HepG2 (cell line): ENCODE results near the gene USP34. TPM values are rescaled to one million over a fixed set of nuclear protein-coding genes. Genes with fewer than 3 reads are reported as not detected.
A peak's percentile ranks its signal among the peaks of the same experiment; 100 is the strongest.

Experiments
- ATAC-seq: fragments of 200-7000 bp; cut with Tn5 transposase; 3 replicates; pipeline ENCODE4 v1.9.1; 2020; ENCODE audit warnings: mild to moderate bottlenecking, moderate library complexity
- BruUV-seq: library from RNA; stranded (reverse); fragments of 400-500 nt; replicated peaks from 2 replicates; lab custom pipeline; 2021; lab: Mats Ljungman, UMichigan
- CTCF ChIA-PET: fragments of 300-600 bp; formaldehyde crosslinking; extraction: SDS; loops from one replicate; lab custom pipeline; 2021; ENCODE audit warnings: low total read pairs, inconsistent platforms, low intra/inter-chr PET ratio; lab: Yijun Ruan, JAX
- POLR2A ChIA-PET: fragments of 350-600 bp; sonication (Branson Sonifier 250); formaldehyde crosslinking; loops from one replicate; lab custom pipeline; 2020; ENCODE audit warnings: antibody characterized with exemption, inconsistent platforms; lab: Yijun Ruan, JAX
- DNase-seq: peaks from one replicate; pipeline ENCODE4 v3.0.0-alpha.2; 2015; ENCODE audit warnings: low spot score
- FAIRE-seq: peaks from 3 replicates; lab custom pipeline; 2011; peaks lifted over from hg19 to GRCh38; lab: Jason Lieb, UNC
- H2AFZ ChIP-seq: one replicate; pipeline ENCODE4 v1.6.1; 2011; ENCODE audit warnings: low read length, inconsistent platforms
- H3K27ac ChIP-seq: fragments of 300-600 bp; 3 replicates; pipeline ENCODE4 v1.8.0; 2011; ENCODE audit warnings: mixed run types, mild to moderate bottlenecking, mixed read lengths, low read length, inconsistent platforms; ENCODE audit not compliant: insufficient read depth; ENCODE audit errors: extremely low read length
- H3K27me3 ChIP-seq, 2 experiments: fragments of 200-600 bp in 1 of 2; 2 replicates in 1 of 2; 3 replicates in 1 of 2; pipeline versions ENCODE4 v1.6.0 to v1.8.0; 2011; ENCODE audit warnings: low read length in 2 of 2, mild to moderate bottlenecking in 2 of 2, moderate library complexity in 2 of 2, inconsistent platforms in 1 of 2; ENCODE audit not compliant: insufficient read depth in 2 of 2, control insufficient read depth in 1 of 2
- H3K36me3 ChIP-seq, 2 experiments: fragments of 200-600 bp in 1 of 2; replicated peaks in 1 of 2; 2 replicates in 1 of 2; 3 replicates in 1 of 2; pipeline versions ENCODE4 v1.5.1 to v1.8.0; 2011; ENCODE audit warnings: low read length in 2 of 2, inconsistent platforms in 1 of 2; ENCODE audit not compliant: insufficient read depth in 2 of 2, control insufficient read depth in 1 of 2
- H3K4me1 ChIP-seq: 2 replicates; pipeline ENCODE4 v1.5.1; 2012; ENCODE audit warnings: low read length, inconsistent platforms; ENCODE audit not compliant: insufficient read depth
- H3K4me2 ChIP-seq: 2 replicates; pipeline ENCODE4 v1.6.0; 2011; ENCODE audit warnings: low read depth, low read length, inconsistent platforms
- H3K4me3 ChIP-seq, 3 experiments: fragments of 200-600 bp in 1 of 3; sonication (generic), shearing (Covaris generic) in 1 of 3; replicated peaks in 1 of 3; 2 replicates each; pipeline ENCODE4 v1.5.1; 2011 to 2016; ENCODE audit warnings: low read length in 3 of 3, inconsistent platforms in 2 of 3, low read depth in 2 of 3, mild to moderate bottlenecking in 2 of 3, control low read depth in 1 of 3, mixed read lengths in 1 of 3; ENCODE audit not compliant: insufficient read depth in 1 of 3
- H3K79me2 ChIP-seq: one replicate; pipeline ENCODE4 v1.6.1; 2011; ENCODE audit warnings: low read length, inconsistent platforms; ENCODE audit not compliant: insufficient read depth
- H3K9ac ChIP-seq: 2 replicates; pipeline ENCODE4 v1.6.0; 2011; ENCODE audit warnings: mild to moderate bottlenecking, low read depth, low read length, inconsistent platforms; ENCODE audit not compliant: insufficient read depth
- H3K9me3 ChIP-seq: 2 replicates; pipeline ENCODE4 v1.5.1; 2012; ENCODE audit warnings: mild to moderate bottlenecking, low read length
- H4K20me1 ChIP-seq: 2 replicates; pipeline ENCODE4 v1.6.0; 2011; ENCODE audit warnings: inconsistent platforms, mild to moderate bottlenecking, low read length, moderate library complexity; ENCODE audit not compliant: insufficient read depth
- CBFB ChIP-seq: sonication (generic); formaldehyde crosslinking; IDR thresholded peaks from 2 replicates; pipeline ENCODE4 v1.4.0; 2020; ENCODE audit warnings: missing genetic modification reagents
- ELF1 ChIP-seq: sonication (generic); formaldehyde crosslinking; IDR thresholded peaks from 2 replicates; pipeline ENCODE4 v1.4.0; 2020; ENCODE audit warnings: missing genetic modification reagents
- HIVEP1 ChIP-seq: sonication (generic); formaldehyde crosslinking; IDR thresholded peaks from 2 replicates; pipeline ENCODE4 v1.4.0; 2020; ENCODE audit warnings: mild to moderate bottlenecking, missing genetic modification reagents
- HMG20B ChIP-seq: conservative IDR thresholded peaks from 2 replicates; pipeline ENCODE4 v1.6.1; 2016; ENCODE audit warnings: missing genetic modification reagents, missing compliant biosample characterization
- IRX3 ChIP-seq: sonication (generic); formaldehyde crosslinking; IDR thresholded peaks from 2 replicates; pipeline ENCODE4 v1.8.1; 2023; ENCODE audit warnings: mild to moderate bottlenecking, low read depth, missing genetic modification reagents, borderline replicate concordance
- KLF13 ChIP-seq: sonication (generic); formaldehyde crosslinking; IDR thresholded peaks from 2 replicates; pipeline ENCODE4 v1.4.0; 2020; ENCODE audit warnings: mild to moderate bottlenecking, missing genetic modification reagents
- MAFK ChIP-seq, 2 experiments: IDR thresholded peaks in 1 of 2; conservative IDR thresholded peaks in 1 of 2; 2 replicates each; pipeline ENCODE4 v1.6.1; 2011; ENCODE audit warnings: improper control_type of control experiment in 2 of 2, low read length in 2 of 2
- POLR2AphosphoS5 ChIP-seq: IDR thresholded peaks from 2 replicates; pipeline ENCODE4 v1.6.1; 2012; ENCODE audit warnings: low read depth, low read length
- POLR2G ChIP-seq: fragments of 200-400 bp; formaldehyde crosslinking; IDR thresholded peaks from 2 replicates; pipeline ENCODE4 v1.6.1; 2018; ENCODE audit warnings: mild to moderate bottlenecking, low read depth, low read length, moderate library complexity
- RELA ChIP-seq: sonication (generic); formaldehyde crosslinking; IDR thresholded peaks from 2 replicates; pipeline ENCODE4 v1.4.0; 2020; ENCODE audit warnings: missing genetic modification reagents
- TP53 ChIP-seq: sonication (generic); formaldehyde crosslinking; conservative IDR thresholded peaks from 2 replicates; pipeline ENCODE4 v1.4.0; 2020; ENCODE audit warnings: missing genetic modification reagents
- ZBTB7B ChIP-seq: sonication (generic); formaldehyde crosslinking; IDR thresholded peaks from 2 replicates; pipeline ENCODE4 v1.4.0; 2020; ENCODE audit warnings: missing genetic modification reagents
- ZNF142 ChIP-seq: sonication (generic); formaldehyde crosslinking; IDR thresholded peaks from 2 replicates; pipeline ENCODE4 v1.4.0; 2020; ENCODE audit warnings: missing genetic modification reagents
- ZNF235 ChIP-seq: sonication (generic); formaldehyde crosslinking; IDR thresholded peaks from 2 replicates; pipeline ENCODE4 v1.8.1; 2023; ENCODE audit warnings: mild to moderate bottlenecking, missing genetic modification reagents, borderline replicate concordance
- ZNF382 ChIP-seq: sonication (generic); formaldehyde crosslinking; IDR thresholded peaks from 2 replicates; pipeline ENCODE4 v1.5.0; 2020; ENCODE audit warnings: missing genetic modification reagents, mild to moderate bottlenecking, borderline replicate concordance
- ZNF549 ChIP-seq: sonication (generic); formaldehyde crosslinking; IDR thresholded peaks from 2 replicates; pipeline ENCODE4 v1.5.0; 2020; ENCODE audit warnings: missing genetic modification reagents
- ZNF605 ChIP-seq: sonication (generic); formaldehyde crosslinking; IDR thresholded peaks from 2 replicates; pipeline ENCODE4 v1.8.0; 2022; ENCODE audit warnings: mild to moderate bottlenecking, missing genetic modification reagents
- ZNF768 ChIP-seq: sonication (generic); formaldehyde crosslinking; IDR thresholded peaks from 2 replicates; pipeline ENCODE4 v1.4.0; 2020; ENCODE audit warnings: missing genetic modification reagents
- in situ Hi-C: cut with HindIII; loops from 2 replicates; pipeline ENCODE4 v1.10.0; 2017; ENCODE audit warnings: low pct_unique_long_range_greater_than_20kb; ENCODE audit not compliant: extremely low pct_ligation_motif_present
- intact Hi-C: fragments of 100-400 bp; cut with micrococcal nuclease; formaldehyde crosslinking; loops from one replicate; pipeline ENCODE4 v1.10.0; 2022; ENCODE audit not compliant: unreplicated experiment
- polyA plus RNA-seq, 8 experiments: library from polyadenylated mRNA; depleted of rRNA in 3 of 8; stranded (reverse) in 7 of 8; unstranded in 1 of 8; fragments of >200 nt; fragmentation: Illumina TruSeq in 4 of 8; extraction: Trizol in 4 of 8; gene quantifications; 2 replicates each; pipeline versions ENCODE4 v1.2.1 to v1.2.3, GENCODE V29; 2011 to 2016; ENCODE audit warnings: low read depth in 4 of 8, missing spikeins in 1 of 8, mixed read lengths in 1 of 8; ENCODE audit not compliant: insufficient read depth in 1 of 8
- total RNA-seq, 5 experiments: library from RNA; depleted of rRNA; stranded (reverse); fragments of >200 nt; fragmentation: Illumina TruSeq; extraction: Trizol; gene quantifications; 2 replicates each; pipeline ENCODE4 v1.2.3, GENCODE V29; 2016; ENCODE audit warnings: low read depth in 1 of 5
- TF ChIP-seq, protein P1 (sequence below): sonication (generic); IDR thresholded peaks from 2 replicates; pipeline ENCODE4 v1.6.1; 2016; ENCODE audit warnings: low read depth, borderline replicate concordance
- TF ChIP-seq, protein P2 (sequence below): sonication (generic); formaldehyde crosslinking; IDR thresholded peaks from 2 replicates; pipeline ENCODE4 v1.4.0; 2020; ENCODE audit warnings: missing genetic modification reagents

The USP34 gene
- total and polyA plus RNA-seq, 2 of the 13 experiments (the other 11 are each of a cell fraction or from before 2014, with no cell fraction given), result 99.2 to 100 TPM

- Histone ChIP-seq H3K4me2 (no peak overlapping the region), H3K4me3 (no peak overlapping the region), H2AFZ (no peak overlapping the region), H3K4me1 (peaks cover 36% of the 10 kb centered on the region), H3K27ac (no peak overlapping the region), H3K36me3 (peaks cover 42 to 91% of the 10 kb centered on the region in 2 experiments), H3K79me2 (peaks cover 34% of the 10 kb centered on the region), H3K9ac (no peak overlapping the region), H4K20me1 (peaks cover 3% of the 10 kb centered on the region; the same call in 1 of the 2 replicates), H3K9me3 (no peaks in the 10 kb centered on the region), H3K27me3 (no peaks in the 10 kb centered on the region)
- CTCF ChIA-PET, result no interaction called here
- POLR2A ChIA-PET, result interaction anchor here (1.2 to 2.1 kb wide), 3 partner anchors 8 to 40 kb away, joined by 3 to 8 read pairs (median 6); no protein-coding TSS in a partner anchor
- in situ Hi-C loops (no loop called here), intact Hi-C loops (no loop called here)
- ATAC-seq (no peak), DNase-seq (no peak), FAIRE-seq (no peak)
- no TSS peak for BruUV-seq
- TF ChIP-seq ZNF768 (CRISPR knock-in tag), result no peak
- 0 out of 4 replicates have a peak, but pooled peaks have one; percentile 1 to 24 for TF ChIP-seq MAFK (conservative IDR thresholded peaks at IDR 0.05 in 1 of 2, IDR thresholded peaks at IDR 0.05 in 1 of 2; ENCODE audit: low read length in 2 of 2)
- TF ChIP-seq, protein P1, sequence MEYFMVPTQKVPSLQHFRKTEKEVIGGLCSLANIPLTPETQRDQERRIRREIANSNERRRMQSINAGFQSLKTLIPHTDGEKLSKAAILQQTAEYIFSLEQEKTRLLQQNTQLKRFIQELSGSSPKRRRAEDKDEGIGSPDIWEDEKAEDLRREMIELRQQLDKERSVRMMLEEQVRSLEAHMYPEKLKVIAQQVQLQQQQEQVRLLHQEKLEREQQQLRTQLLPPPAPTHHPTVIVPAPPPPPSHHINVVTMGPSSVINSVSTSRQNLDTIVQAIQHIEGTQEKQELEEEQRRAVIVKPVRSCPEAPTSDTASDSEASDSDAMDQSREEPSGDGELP, result no peak
- TF ChIP-seq TP53 (CRISPR knock-in tag), result no peak
- TF ChIP-seq ZBTB7B (CRISPR knock-in tag), result no peak
- no peak for TF ChIP-seq CBFB (CRISPR knock-in tag)
- TF ChIP-seq IRX3, result no peak
- peak; percentile 53 for TF ChIP-seq POLR2G
- no peak for TF ChIP-seq ZNF142 (CRISPR knock-in tag)
- no peak for TF ChIP-seq HIVEP1 (CRISPR knock-in tag)
- TF ChIP-seq ELF1 (CRISPR knock-in tag), result no peak
- TF ChIP-seq RELA (CRISPR knock-in tag), result no peak
- TF ChIP-seq, protein P2, sequence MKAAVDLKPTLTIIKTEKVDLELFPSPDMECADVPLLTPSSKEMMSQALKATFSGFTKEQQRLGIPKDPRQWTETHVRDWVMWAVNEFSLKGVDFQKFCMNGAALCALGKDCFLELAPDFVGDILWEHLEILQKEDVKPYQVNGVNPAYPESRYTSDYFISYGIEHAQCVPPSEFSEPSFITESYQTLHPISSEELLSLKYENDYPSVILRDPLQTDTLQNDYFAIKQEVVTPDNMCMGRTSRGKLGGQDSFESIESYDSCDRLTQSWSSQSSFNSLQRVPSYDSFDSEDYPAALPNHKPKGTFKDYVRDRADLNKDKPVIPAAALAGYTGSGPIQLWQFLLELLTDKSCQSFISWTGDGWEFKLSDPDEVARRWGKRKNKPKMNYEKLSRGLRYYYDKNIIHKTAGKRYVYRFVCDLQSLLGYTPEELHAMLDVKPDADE, result no peak
- TF ChIP-seq KLF13 (CRISPR knock-in tag), result no peak
- no peak for TF ChIP-seq HMG20B (CRISPR knock-in tag)
- no peak for TF ChIP-seq ZNF382 (CRISPR knock-in tag)
- no peak for TF ChIP-seq ZNF549
- peak; percentile 6; the same call in 1 of the 2 replicates for TF ChIP-seq ZNF605 (CRISPR knock-in tag)
- no peak for TF ChIP-seq ZNF235 (CRISPR knock-in tag)
- TF ChIP-seq POLR2AphosphoS5, result peak; percentile 38
These were observed 285.6 kb downstream of the USP34 start for GRCh38 chr2:61185231-61185728.
